PC-3 (cell line): ENCODE measurements around the gene NTN4.

Source experiments
- CTCF ChIP-seq: fragments of 300-600 bp; sonication (generic); conservative IDR thresholded peaks from 2 replicates; pipeline ENCODE4 v1.5.1; 2017; ENCODE audit warnings: antibody characterized with exemption, low read depth, mild to moderate bottlenecking, low read length
- EZH2 ChIP-seq: fragments of 300-600 bp; sonication (generic); IDR thresholded peaks from one replicate; pipeline ENCODE4 v1.6.1; 2017; ENCODE audit warnings: antibody characterized with exemption, mild to moderate bottlenecking, low read length; ENCODE audit not compliant: unreplicated experiment

DNA sequence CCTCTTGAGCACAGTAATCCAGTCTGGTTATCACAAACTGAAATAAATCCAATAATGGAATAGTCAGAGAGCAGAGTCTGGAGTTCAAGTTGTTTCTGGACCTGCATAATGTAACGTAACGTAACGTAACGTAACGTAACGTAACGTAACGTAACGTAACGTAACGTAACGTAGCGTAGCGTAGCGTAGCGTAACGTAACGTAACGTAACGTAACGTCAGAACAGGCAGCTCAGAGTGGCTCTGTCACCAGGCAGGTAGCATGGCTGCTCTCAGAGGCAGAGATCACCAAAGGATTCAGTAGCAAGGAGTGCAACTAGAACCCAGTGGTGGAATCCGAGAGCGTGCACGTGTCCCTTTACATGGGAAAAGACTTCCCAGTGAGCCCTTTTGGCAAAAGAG is 153.6 kb downstream of the NTN4 start:
- TF ChIP-seq CTCF (no peak), EZH2 (no peak)
